ENCODE data around the gene YPEL1.

- no peak for TF ChIP-seq EP300 (IDR thresholded peaks at IDR 0.05)
- no peak for TF ChIP-seq POLR2AphosphoS5 (IDR thresholded peaks at IDR 0.05)
- no peak for TF ChIP-seq CTCF (IDR thresholded peaks at IDR 0.05)
These were observed 66.6 kb downstream of the YPEL1 start for GRCh38 chr22:21669026-21669425.

Measured in suprapubic skin (tissue), 4 donors.